ENCODE measurements around the gene ZBP1.

ZBP1 gene

DNA sequence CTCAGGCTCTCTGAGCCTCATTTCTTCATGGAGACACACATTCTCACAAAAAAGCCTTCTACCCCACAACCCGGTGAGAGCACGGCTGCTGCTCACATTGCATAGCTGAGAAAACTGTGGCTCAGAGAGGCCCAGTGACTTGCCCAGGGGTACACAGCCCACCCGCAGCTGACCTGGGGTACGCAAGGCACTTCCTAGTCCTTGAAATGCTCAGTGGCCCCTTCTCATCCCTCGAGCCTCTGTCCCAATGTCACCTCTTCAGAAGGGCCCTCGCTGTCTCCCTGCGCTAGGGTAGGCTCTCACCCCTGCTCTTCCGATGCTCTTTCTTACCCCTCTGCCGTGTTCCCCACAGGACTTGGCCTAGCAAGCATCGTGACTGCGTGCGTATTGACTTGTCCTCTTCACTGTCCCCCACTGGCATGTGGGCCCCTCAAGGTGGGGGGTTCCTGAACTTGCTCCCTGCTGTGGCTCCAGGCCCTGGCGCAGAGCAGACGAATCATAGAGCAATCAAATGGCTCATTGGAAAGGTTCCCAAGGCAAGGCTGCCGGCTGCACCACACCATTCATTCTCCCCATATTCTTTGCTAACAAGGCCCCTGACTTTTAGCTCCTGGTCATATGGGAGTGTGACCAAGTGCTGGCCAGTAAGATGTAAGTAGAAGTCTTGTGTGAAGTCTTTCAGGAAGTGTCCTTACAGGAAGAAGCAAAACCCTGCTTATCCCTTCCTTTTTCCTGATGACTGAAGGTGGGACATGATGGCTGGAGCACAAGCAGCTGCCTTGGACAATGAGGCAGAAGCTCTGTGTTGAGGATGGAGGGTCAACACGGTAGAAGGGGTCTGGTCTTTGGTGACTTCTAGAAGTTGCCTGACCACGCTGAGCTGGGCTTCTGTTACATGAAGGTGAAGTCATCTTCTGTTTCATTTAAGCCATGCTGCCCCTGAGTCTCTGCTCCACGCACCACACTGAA is 36.7 kb downstream of the ZBP1 start:
- no peak for ATAC-seq

DNA sequence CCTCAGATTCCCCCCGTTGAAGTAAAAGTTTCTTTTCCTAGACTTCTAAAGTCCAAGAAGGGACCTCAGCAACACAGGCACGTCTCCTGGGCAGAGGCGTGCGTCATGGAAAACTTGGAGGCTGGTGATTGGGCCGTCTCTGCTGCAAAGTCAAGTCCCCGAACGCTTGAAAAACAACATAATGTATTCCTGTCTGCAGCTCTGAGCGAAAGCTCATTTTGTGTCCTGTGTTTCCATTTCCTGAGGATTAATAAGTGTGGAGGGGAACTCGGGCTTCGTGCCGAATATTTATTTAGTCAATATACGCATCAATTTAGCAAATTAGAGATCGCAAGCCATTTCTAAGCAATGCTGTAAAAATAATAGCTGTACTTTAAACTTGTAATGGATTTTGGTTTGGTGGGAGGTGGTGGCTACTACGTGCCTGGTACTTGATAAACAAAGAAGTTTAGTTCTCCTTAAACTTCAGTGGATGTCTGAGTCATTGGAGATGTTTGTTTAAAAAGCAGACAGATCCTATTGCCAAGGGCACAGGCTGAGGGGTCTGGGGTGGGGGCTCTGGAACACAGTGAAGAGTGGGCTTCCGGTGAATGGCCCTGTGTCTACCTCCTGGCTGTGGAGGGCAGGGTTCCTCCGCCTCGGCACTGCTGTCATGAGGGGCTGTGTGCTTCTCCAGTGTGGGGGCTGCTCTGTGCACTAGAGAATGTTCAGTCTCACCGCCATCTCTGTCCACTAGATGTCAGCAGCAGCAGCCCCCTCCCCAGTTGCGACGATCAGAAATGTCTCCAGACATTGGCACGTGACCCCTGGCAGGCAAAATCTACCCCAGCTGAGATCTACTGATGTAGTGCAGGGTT is 37.6 kb downstream of the ZBP1 start:
- no peak for ATAC-seq

DNA sequence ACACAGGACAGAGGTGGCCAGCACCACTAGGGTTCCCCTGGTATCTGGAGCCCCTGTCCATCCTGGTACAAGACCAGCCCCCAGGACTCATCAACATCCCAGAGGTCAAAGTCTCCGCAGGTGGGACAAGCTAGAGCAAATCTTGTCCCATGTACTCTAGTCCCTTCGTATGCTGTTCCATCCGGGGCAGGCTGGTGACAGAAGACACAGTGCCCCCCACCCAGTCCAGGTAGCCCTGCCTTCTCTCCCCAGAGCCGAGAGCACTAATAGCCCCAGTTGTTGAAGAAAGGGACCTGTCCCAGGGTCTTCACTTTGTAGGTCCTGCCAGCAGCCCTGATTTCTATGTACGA is 38.2 kb downstream of the ZBP1 start:
- no peak for ATAC-seq

DNA sequence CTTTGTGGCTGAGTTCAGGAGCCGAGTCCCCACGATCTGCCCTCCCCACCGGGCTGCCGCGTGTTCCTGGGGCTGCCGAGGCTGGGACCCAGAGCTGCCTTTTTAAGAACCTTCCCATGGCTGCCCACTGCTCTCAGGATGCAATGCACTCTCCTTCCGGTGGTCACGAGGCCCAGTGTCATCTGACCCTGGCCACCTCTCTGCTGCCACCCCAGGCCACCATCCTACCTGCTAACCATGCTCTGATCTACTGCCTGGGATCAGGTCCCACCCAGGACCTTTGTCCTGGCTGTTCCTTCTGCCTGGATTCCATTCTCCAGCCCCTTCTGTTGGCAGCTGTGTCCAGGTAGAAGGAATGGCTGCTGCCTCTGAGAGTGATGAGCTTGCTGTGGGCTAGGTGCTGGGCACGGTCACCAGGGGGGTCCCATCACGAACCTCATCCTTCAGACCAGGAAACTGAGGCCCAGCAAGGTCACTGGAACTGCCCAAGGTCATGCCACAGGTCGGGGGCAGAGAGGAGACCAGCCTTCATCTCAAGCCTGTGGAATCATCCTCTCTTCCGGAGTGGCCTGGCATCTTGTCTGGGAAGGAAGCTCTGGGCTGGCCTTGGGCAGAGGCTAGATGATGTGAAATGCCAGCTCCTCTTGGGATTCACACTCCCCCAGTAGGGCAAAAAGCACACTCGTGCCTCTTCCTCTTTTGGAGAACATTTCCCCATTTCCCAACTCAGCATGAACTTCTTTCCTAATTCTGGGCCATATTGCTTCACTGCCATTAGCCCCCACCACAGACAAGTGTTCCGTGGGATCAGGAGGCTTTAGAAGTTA is 38.8 kb downstream of the ZBP1 start:
- ATAC-seq = no peak

DNA sequence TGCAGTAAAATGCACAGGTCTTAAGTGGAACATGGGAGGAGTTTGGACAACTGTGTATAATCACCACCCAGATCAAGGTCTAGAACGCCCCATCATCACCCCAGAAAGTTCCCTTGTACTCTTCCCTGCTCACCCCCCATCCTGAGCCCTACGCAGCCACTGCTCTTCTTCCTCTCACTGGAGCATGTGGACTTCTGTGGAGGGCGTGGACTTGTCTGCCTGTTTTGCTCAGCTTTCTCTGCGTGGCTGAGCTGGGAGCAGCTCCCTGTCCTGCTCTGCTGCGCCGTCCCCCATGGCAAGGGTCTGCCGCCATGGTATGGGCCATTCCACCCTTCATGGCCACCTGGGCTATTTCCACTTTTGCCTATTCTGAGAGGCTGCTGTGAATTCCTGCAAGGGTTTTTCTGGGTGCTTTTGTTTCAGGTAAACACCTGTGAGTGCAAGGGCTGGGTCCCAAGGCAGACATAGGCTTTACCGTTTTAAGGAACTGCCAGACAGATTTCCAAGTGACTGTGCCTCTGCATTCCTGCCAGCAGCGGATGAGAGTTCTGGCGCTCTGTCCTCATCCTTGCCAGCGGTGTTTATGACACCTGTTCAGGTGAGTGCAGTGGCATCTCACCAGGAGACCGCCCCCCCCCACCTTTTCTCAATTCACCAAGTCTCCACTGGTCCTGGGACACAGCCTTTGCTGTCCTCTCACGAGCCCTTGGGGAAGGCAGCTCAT is 39.6 kb downstream of the ZBP1 start:
- no peak for ATAC-seq

DNA sequence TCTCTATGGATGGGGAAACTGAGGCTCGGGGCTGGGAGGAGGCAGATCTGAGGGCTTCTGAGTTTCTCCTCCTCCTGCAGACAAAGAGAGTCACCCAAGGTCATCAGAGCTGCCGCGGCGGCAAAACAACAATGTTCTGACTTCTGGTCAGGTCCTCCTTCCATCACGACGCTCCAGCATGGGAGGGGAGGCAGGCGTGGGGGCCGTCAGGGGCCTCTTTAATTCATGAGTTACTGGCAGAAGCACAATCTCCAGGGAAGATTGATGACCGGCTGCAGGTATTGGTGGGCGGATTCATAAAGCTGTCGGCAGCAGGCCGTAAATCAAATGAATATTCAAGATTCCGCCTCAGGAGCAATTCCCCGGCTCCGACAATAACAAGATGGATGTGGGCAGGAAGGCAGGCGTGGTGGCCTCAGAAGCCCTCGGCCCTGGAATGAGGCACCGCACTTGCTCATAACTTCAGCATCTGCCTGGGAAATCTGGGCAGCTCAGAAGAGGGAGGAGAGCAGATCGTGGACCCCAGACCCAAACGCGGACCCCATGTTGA is 40.3 kb downstream of the ZBP1 start:
- ATAC-seq = no peak

DNA sequence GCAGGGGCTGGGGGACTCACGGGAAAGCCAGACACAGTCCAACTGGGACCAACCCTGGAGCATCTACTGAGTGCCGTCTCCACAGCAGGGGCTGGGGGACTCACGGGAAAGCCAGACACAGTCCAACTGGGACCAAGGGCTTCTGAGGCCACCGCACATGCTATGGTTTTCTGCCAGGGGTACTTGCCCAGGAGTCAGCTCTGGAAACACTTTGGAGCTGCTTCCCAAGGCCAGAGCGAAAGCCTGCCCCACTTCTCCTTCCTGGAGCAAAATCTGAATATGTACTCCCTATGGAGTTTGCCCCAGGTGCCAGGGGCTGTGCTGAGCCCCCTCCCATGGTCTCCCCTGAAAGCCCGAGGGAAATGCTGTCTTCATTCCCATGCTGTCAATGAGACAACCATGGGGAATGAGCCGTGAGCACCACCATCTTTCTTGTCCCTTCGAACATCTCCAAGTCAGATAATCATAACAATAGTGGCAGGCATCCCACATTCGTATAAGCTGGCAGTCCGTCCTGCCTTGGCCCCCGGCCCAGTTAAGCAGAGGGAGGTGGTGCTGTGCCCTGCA is 40.8 kb downstream of the ZBP1 start:
- no peak for ATAC-seq

DNA sequence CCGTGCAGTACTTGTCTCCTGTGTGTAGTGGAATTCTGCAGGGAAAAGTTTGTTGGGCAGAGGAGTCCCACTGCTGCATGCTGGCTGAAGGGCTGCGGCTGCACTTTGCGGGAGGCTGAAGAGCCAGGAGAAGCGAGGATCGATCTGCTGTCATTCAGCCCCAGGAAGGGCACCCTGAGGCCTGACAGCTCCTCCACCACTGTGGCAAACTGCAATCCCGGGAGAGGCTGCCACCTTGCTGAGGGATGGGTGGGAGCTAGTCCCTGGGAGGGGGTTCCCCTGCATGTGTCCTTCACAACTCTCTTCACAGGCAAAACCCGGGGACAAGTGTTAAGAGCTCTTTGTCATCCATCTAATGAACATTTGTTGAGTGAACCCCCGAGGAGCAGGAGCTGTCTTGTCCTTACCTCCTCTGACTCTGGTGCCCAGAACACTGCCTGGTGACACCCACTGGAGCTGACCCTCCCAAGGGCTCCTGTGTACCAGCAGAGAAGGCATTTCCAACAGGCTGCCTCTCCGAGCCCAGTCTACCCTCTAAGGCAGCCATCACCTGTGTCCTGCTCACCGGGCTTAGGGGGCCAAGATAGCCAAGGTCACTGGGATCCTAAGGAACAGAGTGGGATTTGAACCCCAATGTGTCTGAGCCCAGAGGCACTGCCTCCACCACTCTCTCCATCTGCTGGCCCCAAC is 41.6 kb downstream of the ZBP1 start:
- no peak for ATAC-seq

DNA sequence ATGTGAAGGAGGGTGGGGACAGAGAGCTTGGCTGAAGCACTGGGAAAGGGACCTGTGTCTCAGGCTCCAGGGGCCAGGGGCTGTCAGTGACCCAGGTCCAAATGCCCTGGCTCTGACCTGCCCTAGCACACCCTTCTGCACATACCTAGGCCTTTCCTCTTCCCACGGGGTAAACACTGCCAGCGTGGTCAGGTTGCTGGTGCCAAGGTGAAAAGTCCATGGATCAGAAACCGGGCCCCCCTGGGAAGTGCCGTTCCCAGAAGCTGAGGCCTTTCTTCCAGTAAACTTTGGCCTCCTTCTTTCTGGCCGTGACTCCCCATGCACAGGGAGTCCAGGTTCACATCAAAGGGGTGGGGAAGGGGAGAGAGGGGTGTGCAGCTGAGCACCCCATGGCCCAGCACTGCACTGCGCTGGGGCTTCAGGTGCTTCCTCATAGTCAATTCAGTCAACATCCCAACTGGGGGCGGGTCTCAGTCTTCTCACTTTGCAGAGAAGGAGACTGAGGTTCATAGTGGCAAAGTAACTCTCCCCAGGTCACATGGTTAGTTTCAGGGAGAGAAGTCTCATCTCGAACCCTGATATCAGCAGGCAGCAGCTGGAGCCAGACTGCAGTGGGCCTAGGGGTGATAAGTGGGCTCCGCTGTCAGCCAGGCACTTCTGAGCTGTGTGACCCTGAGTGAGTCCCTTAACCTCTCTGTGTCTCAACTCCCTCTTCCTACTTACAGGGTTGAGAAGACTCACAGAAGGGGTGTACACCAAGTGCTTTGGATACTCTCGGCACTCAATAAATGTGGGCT is 42.3 kb downstream of the ZBP1 start:
- ATAC-seq = no peak

DNA sequence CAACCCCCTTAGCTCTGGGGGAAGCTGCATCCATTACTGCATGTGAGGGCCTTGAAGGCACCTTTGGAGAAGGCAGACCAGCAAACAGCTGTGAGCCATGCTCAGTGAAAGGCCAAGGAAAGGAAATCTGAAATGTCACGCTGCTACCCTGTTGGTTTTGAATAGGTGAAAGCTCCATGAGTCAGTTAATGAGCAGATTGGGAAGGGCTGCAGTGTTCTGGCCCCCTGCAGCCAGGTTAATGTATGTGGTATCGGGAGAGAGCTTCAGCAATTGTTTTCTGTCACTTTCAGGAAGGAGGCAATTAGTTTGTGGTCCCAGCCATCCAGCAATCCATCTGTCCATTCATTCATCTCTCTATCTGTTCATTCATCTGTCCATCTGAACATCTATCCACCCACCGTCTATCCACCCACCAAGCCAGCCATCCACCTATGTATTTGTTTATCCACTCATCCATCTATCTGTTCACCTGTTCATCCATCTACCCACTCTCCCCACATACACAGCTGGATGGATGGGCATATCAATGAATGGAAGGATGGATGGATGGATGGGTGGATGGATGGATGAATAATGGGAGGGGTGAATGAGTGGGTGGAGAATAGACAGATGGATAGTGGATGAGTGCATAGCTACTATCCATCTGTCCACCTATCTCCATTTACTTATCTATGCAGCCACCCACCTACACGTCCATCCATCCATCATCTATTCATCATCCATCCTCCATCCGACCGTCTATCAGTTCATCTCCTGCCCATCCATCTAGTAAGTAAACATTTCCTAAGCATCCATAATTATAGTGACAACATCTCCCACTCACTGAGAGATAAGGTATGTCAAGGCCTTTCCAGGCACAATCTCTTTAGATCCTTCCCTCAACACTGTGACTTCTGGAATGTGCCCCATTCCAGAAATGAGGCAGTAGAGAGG is 43.3 kb downstream of the ZBP1 start:
- no peak for ATAC-seq

DNA sequence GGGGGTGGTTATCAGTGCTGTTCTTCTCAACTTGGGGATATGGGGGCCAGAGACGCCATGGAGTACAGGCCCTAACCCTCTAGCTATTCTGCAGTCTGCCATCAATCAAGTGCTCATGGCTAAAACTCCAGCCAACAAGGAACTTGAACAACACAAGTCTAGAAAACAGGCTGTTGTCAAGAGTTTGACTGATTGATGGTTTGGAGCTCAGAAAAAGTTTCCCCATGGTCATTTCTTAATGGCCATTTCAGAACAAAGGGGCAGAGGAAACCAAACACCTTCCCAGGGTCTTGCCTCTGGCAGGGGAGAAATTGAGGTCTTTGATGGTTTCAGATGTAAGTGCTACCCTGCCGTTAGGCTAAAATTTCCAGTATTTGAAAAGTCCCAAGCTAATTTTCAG is 44.2 kb downstream of the ZBP1 start:
- no peak for ATAC-seq

DNA sequence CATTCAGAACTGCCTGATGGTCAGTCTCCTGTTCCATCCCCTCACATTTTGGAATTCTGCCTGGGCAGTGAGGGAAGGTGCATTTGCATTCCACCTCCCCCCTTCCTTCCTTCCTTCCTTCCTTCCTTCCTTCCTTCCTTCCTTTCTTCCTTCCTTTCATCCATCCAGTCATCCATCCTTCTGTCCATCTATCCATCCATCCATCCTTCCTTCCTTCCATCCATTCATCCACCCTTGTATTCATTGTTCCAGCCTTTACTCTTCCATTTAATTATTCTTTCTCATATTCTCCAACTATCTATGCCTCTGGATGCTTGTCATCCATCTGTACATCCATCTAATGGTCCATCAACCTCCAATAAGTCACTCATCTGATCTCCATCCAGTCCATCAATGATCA is 45.3 kb downstream of the ZBP1 start:
- no peak for ATAC-seq

DNA sequence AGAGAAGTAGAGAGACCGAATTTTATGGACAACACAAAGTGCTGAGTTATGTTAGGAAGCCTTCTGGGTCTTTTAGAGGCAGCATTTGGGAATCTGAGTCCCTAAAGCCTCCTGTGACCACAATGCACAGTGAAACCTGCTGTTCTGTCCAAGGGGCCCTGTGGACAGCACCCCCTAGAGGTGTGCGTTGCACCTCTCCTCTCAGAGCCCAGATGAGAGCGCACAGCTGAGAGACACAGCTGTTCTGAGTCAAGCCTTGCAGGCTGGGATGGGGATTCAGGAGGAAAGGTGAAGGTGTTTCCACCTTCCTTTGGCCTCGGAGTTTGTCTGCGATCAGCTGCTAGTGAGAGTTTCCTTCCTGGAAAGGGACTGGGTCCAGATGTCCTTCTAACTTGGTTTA is 46.3 kb downstream of the ZBP1 start:
- ATAC-seq = no peak

DNA sequence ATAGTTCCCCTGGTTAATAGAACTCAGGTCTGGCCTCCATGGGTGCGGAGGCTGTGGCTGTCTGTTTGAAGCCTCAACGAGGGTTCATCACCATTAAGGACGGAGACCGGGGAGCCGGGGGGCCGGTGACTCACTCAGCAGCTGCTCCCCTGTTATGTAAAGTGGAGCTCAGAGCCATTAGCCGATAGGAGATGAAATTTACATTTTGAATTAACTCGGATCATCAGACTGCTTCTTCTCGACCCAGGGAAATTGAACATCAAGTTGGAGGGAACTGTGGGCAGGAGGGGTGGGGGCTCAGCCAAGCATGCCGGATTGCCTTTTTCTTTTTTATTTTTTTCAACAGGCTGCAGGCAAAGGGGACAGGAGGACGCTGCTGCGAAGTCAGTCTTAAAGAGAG is 47.0 kb downstream of the ZBP1 start:
- no peak for ATAC-seq

DNA sequence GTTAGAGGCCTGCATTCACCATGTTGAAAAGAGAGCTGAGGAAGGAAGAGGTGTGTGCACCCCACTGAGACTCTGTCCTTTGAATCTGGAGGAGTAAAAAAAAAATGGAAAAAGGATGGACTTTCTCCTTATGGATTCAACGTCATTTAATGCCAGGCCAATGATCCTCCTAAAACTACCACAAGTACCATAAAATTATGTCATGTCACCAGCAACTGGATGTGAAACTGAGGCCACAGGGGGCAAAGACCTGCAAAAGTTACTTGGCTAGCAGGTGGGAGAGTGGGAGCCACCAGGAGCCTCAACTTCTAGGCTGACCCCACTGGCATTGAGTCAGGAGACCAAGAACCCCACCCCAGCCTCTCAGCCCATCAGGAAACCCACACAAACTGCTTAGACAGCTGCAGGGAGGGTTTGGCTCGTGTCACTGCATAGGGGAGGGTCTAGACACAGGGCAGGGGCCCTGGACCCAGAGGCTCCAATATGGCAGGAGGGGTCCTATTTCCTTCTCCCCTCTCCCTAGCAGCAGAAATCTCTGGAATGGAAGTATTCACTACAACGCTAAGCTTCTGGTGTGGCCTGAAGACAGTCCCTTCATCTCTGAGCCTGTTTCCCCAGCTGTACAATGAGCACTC is 48.3 kb downstream of the ZBP1 start:
- ATAC-seq = no peak

DNA sequence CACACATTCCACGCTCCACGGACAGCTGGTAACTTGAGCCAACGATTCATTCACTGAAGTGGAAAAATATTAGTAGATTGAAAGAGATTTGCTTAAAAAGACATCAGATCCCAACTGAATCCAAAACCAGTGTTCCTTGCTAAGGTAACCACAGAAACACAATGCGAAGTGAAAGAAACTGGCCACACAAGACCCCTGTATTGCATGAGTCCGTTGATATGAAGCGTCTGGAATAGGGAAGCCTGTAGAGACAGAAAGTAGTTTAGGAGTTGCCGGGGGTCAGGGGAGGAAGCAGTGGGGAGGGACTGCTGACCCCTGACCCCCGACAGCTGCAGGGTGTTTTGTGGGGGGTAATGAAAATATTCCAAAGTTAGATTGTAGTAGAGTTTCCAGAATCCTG is 49.3 kb downstream of the ZBP1 start:
- no peak for ATAC-seq

DNA sequence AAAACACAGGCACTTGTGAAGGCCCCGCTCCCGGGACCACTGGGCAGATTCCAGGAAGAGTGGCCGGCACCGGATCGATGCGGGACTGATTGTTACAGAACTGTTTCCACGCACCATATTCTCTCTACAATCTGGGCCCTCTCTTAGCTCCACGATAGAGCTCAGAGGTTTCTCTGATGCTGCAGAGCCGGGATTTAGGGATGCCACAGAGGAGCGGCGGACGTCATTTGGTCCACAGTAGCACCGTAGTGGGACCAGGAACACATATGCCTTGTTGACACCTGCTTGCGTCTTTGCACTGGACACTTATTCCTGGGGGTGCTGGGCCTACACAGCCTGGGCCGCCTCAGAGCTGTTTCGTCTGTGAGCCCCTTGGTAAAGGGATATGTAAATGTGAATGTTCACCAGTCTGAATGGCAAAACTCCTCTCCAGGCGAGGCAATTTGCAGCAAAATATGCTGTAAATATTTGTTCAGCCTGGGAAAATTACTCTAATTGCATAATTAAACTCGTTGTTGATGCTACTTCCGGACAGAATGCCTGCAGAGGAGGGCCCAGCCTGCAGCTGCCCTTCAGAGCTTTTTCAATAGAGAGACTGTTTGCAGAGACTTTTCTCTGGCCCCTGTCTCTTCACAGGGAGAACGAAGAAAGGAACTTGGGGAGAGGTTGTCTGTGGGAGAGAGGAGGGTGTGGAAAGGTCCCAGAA is 49.9 kb downstream of the ZBP1 start:
- ATAC-seq = no peak

DNA sequence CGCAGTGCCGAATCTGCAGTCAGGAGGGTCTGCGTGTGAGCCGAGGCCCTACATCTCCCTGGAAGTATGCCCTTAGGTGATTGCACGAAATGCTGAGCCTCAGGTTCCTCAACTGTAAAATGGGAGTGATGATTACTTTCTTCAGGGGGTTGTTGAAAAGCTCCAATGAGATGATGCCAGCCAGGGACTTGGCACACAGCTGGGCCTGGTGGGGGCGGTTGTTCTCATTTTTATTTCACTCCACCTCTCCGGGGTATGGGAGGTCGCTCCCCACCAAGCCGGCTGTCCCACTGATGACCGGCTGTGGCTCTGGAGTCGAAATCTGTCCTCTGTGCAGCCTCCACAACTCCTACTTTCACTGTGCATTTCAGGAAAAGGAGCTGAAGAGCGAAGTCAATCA is 51.3 kb downstream of the ZBP1 start:
- no peak for ATAC-seq
